Testis (tissue), 2 donors: ENCODE measurements around the gene NPAS3.

Experiments used
- CTCF ChIP-seq, 3 experiments: fragments of 450-650 bp in 2 of 3; fragments of 200-600 bp in 1 of 3; sonication (generic) in 1 of 3; IDR thresholded peaks; one replicate each; pipeline ENCODE4 v1.5.1; 2016 to 2019; ENCODE audit warnings: antibody characterized with exemption in 3 of 3, mild to moderate bottlenecking in 2 of 3, moderate library complexity in 1 of 3
- POLR2A ChIP-seq: fragments of 450-650 bp; IDR thresholded peaks from one replicate; pipeline ENCODE4 v1.6.1; 2017; ENCODE audit warnings: antibody characterized with exemption, mild to moderate bottlenecking, moderate library complexity

GRCh38 chr14:33529787-33530757 is 591.4 kb downstream of the NPAS3 start:
- TF ChIP-seq CTCF (IDR thresholded peaks at IDR 0.05): no peak
- TF ChIP-seq POLR2A: no peak
